ENCODE measurements around the gene KRT6C. TPM values are rescaled to one million over a fixed set of nuclear protein-coding genes. Genes with fewer than 3 reads are reported as not detected.

The KRT6C gene
- total RNA-seq, 4 donors from 2014 or later = 23.9 TPM; not detected in 3

- intact Hi-C loops (cut with DNase I; ENCODE audit: low total_unique reads) (loop anchor here (10.0 kb wide), 1 partner anchor 140 kb away; no protein-coding TSS in a partner anchor), in situ Hi-C loops (cut with MboI; ENCODE audit: low pct_ligation_motif_present in 1 of 4, low pct_unique_long_range_greater_than_20kb in 1 of 4, low sequenced_read_pairs in 3 of 4) (no loop called here)
- H3K27me3 ChIP-seq = peaks cover 8% of the 10 kb centered on the region
- no peaks in the 10 kb centered on the region for H3K36me3 ChIP-seq
- no peaks in the 10 kb centered on the region for H3K4me1 ChIP-seq
- no peak for DNase-seq
- no peak for TF ChIP-seq EP300 (IDR thresholded peaks at IDR 0.05; ENCODE audit: low read depth)
- TF ChIP-seq POLR2A (IDR thresholded peaks at IDR 0.05) = no peak
- TF ChIP-seq CTCF (IDR thresholded peaks at IDR 0.05) = no peak
- no peak for TF ChIP-seq POLR2AphosphoS5 (IDR thresholded peaks at IDR 0.05)
- WGBS, 2 donors (ENCODE audit: low coverage in 1 of 2) = 87 to 95% methylated on average over 3 to 14 of the region's 14 CpGs
- H3K9me3 ChIP-seq = peaks cover 0 to 9% of the 10 kb centered on the region in 2 donors
- H3K4me3 ChIP-seq = no peak overlapping the region
- no peak overlapping the region for H3K27ac ChIP-seq
These were observed 41.1 kb upstream of the KRT6C start for GRCh38 chr12:52514471-52515318.

DNA sequence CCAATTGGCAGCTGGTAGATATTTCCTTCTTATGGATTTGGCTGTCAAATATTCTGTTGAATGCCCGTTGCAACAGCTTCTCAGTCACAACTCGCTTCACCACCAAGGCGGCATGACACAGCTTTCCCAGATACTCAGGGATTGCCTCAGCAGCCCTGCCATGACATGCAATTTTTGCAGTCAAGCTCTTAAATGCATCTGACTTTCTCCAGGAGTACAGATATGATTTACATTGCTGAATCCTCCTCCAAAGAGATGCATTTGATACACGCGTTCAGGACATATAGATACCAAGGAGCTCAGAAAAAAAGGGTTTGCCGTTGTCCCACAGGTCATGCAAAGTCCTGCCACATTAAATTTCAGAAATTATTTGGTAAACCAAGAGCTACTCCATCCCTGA is 40.1 kb upstream of the KRT6C start:
- WGBS, 2 donors (ENCODE audit: low coverage in 1 of 2) = 85 to 100% methylated on average over 3 to 6 of the region's 6 CpGs

GRCh38 chr12:52508211-52508610 is 34.6 kb upstream of the KRT6C start:
- intact Hi-C loops (cut with DNase I; ENCODE audit: low total_unique reads) = no loop called here
- 52 to 74% methylated on average over 2 to 5 of the region's 5 CpGs for WGBS, 2 donors (ENCODE audit: low coverage in 1 of 2)

More for the DNA sequence above, 40.1 kb upstream of the KRT6C start:
- in situ Hi-C loops (cut with MboI; ENCODE audit: low pct_ligation_motif_present in 1 of 4, low pct_unique_long_range_greater_than_20kb in 1 of 4, low sequenced_read_pairs in 3 of 4) = no loop called here
- no peaks in the 10 kb centered on the region for H3K36me3 ChIP-seq
- H3K27ac ChIP-seq = no peak overlapping the region
- no peak for DNase-seq
- H3K4me3 ChIP-seq = no peak overlapping the region
- TF ChIP-seq CTCF (IDR thresholded peaks at IDR 0.05) = no peak
- TF ChIP-seq EP300 (IDR thresholded peaks at IDR 0.05; ENCODE audit: low read depth) = no peak
- no peak for TF ChIP-seq POLR2A (IDR thresholded peaks at IDR 0.05)
- TF ChIP-seq POLR2AphosphoS5 (IDR thresholded peaks at IDR 0.05) = no peak
- H3K4me1 ChIP-seq = no peaks in the 10 kb centered on the region
- H3K9me3 ChIP-seq = peaks cover 0 to 9% of the 10 kb centered on the region in 2 donors
- intact Hi-C loops (cut with DNase I; ENCODE audit: low total_unique reads) = loop anchor here (10.0 kb wide), 1 partner anchor 139 kb away; no protein-coding TSS in a partner anchor
- peaks cover 15% of the 10 kb centered on the region for H3K27me3 ChIP-seq

More at GRCh38 chr12:52508211-52508610, 34.6 kb upstream of the KRT6C start:
- H3K27ac ChIP-seq = no peak overlapping the region
- DNase-seq = no peak
- no peak for TF ChIP-seq POLR2A (IDR thresholded peaks at IDR 0.05)
- no peak for TF ChIP-seq CTCF (IDR thresholded peaks at IDR 0.05)
- TF ChIP-seq EP300 (IDR thresholded peaks at IDR 0.05; ENCODE audit: low read depth) = no peak
- TF ChIP-seq POLR2AphosphoS5 (IDR thresholded peaks at IDR 0.05) = no peak
- H3K4me3 ChIP-seq = no peak overlapping the region
- in situ Hi-C loops (cut with MboI; ENCODE audit: low pct_ligation_motif_present in 1 of 4, low pct_unique_long_range_greater_than_20kb in 1 of 4, low sequenced_read_pairs in 3 of 4) = loop anchor here in 1 of 4 donors (10.0 kb wide), 1 partner anchor 113 kb away; no protein-coding TSS in a partner anchor
- peaks cover 25% of the 10 kb centered on the region for H3K27me3 ChIP-seq
- H3K36me3 ChIP-seq = no peaks in the 10 kb centered on the region
- peaks cover 0 to 3% (median 0%) of the 10 kb centered on the region in 4 donors for H3K4me1 ChIP-seq
- H3K9me3 ChIP-seq = peaks cover 0 to 9% of the 10 kb centered on the region in 2 donors

Measured in transverse colon (tissue), 4 donors.